Endometrial microvascular endothelial cells (primary cell): ENCODE measurements around the gene PNCK. TPM values are rescaled to one million over a fixed set of nuclear protein-coding genes. Genes with fewer than 3 reads are reported as not detected.
"Not testable (repeated sequence)": the region's sequence is repeated elsewhere in the genome, so short reads cannot be mapped to it uniquely, and the experiment has no call there.

Experiments
- in situ Hi-C: cut with HindIII; loops from 2 replicates; pipeline ENCODE4 v1.10.0; 2017; ENCODE audit warnings: low sequenced_read_pairs, low pct_unique_long_range_greater_than_20kb; ENCODE audit errors: inconsistent ontology term
- total RNA-seq: library from RNA; depleted of rRNA; stranded (reverse); fragments of >200 nt; gene quantifications from one replicate; pipeline ENCODE4 v1.2.3, GENCODE V29; 2015; ENCODE audit errors: inconsistent ontology term

PNCK gene
- total RNA-seq, 1 donor from 2014 or later = not detected

DNA sequence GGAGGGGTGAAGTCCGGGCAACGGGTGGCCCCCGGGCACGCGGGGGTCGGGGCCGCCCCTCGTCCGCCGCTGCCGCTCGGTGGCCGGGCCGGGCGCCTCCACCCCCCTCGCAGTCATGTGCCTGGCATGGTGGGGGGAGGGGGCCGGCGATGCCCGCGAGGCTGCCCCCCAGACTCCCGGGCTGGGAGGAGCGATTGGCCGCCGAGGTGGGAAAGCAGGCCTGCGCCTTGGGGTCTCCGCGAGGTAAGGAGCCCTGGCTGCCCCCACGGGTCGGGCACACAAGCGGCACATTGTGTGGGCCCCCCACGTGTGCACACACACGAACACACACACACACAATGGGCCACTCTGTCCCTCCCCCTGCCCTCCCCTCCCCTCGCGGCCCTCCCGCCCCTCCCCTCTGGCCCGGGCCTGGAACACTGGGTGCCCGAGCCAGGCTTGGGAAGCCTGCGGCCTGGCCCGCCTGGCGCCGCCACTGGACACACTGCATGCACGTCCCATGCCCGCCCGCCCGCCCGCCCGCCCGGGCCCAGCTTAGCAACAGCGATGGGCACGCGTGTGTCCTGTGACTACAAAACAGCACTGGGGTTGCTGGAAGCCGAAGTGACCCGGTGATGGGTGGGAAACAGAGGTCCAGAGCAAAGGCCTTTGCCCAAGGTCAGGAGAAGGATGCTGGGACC, 15.4 kb upstream of the PNCK start:
- in situ Hi-C loops = no loop called here

DNA sequence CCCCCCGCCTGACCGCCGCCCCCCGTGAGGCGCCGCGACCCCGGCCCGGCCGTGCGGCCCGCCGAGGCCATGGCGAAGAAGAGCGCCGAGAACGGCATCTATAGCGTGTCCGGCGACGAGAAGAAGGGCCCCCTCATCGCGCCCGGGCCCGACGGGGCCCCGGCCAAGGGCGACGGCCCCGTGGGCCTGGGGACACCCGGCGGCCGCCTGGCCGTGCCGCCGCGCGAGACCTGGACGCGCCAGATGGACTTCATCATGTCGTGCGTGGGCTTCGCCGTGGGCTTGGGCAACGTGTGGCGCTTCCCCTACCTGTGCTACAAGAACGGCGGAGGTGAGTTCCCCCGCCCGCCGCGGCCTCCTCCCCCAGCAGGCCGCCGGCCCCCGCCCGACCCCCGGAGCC, 14.9 kb upstream of the PNCK start:
- in situ Hi-C loops = no loop called here

DNA sequence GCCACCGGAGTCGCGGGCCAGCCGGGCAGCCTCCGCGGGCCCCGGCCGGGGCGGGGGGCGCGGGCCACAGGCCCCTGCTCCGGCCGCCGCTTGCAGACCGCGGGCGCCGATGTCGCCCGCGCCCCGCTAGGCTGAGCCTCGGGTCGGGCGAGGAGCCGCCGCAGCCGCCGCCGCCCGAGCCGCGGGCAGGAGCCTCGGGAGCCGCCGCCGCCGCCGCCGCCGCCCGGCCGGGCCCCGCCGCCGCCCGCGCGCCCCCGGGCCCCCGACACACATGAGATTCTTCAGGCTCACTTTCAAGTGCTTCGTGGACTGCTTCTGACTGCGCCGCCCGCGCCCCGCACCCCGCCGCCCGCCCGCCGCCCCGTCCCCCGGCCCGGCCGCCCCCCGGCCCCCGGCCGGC, 14.5 kb upstream of the PNCK start:
- in situ Hi-C loops = no loop called here

DNA sequence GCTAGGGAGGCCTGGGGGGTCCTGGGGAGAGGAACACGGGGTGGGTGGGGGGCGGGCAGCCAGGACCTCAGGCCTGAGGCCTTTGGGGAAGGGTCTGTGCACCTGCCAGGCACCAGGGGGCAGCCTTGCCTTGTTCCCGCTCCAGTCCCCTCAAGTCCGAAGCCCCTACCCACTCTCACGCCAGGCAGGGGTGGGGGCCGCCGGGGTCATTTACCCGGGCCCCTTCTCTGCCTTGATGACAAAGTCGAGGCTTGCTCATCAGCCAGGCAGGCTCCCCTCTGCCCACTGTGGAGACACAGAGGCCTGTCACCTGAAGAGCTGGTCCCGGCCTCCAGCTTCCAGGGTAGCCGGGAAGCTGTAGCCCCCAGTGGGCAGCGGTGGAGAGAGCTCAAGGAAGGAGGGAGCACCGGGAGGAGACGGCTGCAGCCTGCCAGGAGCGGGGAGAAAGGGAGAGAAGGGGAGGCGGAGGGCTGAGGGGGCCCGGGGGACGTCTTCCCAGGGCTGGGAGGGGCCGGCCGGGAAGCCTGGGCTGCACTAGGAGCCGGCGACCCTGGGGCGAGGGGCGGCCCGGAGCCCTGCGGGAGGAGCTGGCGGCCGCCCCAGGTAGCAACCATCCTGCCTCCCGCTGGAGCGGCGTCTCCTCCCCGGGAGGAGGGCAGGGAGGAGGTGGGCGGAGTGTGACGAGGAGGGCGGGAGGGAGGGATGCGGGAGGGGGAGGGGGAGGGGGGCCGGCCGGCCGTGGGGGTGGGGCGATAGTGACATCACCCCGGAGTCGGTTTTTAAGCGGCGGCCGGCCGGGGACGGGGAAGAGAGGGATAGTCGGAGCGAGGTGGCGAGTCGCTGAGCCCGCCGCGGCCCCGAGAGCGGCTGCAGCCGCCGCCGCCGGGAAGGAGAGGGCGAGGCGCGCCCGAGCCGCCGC, 13.8 kb upstream of the PNCK start, which contains the start of gene SLC6A8:
TSS of gene SLC6A8 (plus strand) at position 806 of the 919 bp plus-strand sequence. CDS start 649 bp downstream, outside the sequence.
- in situ Hi-C loops = no loop called here

DNA sequence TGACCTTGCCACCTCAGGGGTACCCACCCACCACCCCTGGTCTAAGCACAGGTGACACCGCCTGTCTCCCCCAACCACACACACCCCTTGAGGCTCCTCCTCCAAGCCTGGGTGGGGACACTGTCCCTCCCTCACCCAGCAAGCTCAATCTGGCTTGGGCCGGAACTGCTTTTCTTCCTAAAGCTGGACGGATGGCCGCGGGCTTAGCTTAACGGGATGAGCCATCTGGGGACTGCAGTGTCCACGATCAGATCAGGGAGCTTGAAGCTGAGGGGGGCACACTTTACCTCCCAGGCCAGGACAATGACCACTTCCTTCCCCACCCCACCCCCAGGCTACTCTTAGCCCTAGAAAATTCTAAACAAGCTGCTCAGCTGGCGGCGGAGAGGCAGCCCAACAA, 13.1 kb upstream of the PNCK start:
- in situ Hi-C loops = no loop called here

DNA sequence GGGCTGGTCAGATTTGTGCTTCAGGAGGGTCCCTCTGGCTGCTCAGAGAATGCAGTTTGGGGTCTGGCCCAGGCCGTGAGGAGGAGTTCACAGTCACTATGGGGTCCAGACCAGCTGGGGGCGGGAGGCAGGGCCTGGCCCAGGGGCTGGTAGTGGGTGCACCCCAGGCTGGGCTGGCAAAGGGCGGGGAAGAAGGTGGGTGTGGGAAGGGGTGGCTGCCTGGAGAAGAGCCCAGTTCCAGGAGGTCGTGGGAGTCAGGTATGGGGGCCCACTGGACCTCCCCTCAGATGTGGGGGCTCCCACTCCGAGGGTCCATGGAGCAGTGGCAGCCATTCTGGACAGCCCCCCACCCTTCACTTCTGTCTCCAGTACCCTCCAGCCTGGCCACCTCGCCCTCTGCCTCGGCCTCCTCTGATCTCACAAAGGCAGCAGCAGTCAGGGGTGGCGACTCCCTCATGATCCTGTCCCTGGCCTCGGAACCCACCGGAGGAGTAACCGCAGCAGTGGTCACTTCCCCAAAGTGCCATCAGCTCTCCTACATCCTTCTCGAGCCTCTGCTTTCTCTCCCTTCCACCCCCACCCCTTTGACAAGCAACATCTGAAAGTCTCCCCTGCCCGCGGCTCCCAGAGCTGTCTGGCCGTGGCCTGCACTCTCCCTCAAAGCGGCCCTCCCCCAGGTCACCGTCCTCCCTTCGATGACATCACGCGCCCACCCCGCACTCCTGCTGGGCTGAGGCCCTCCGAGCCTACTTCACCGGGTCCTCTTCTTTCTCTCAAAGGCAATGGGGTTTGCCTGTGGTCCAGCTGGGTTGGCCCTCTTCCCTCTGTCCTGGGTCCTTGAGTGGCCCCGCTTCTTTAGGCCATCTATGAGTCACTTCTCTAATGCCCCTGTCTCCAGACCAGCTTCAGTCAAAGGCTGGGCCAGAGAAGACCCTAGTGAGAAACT, 12.4 kb upstream of the PNCK start:
- in situ Hi-C loops = no loop called here

DNA sequence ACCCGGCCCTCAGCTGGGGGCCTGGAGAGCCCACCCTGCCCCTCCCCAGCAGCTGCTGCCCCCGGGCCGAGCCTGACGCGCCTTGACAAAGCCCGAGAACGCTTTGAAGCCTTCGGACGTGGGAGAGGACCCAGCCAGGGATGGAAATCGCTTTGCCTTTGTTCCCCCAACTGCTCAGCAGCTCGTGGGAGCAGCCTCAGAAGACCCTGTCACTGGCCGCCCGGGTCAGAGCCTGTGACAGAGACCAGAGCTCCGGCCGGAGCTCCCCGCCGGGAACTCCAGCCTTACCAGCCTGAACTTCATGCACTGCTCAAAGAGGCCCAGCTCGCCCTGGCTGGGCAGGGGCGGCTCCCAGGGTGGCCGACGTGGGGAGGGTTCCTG, 11.5 kb upstream of the PNCK start:
- in situ Hi-C loops = no loop called here

DNA sequence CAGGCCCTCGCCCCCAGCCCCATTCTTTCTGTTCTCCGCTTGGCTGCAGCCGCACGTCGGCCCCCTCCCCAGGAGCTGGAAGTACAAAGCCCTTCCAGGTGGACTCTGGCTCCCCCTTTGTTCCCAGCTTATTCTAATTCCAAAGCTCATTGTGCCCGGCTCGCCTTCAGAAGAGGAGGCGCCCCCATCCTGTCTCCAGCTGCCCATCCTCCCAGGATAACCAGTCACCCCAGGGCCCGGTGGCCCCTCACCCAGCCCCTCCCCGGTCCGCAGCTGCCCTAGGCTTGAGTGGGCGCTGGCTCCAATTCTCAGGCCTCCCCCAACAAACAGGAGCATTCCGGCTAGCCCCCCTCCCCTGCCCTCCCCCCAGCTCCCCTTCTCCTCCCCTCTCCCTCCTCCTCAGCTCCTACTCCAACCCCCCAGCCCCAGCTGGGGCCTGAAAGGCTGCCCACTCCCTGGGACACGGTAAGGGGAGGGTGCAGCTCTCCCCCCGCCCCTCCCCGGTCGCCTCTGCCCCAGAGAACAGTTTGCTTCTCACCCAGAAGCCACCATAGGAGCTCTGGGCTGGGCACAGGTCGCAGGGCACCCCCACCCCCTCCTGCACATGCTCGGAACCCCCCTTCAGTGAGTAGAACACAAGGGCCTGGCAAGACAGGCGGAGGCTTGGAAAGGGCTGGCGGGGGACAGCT, 11.0 kb upstream of the PNCK start:
- in situ Hi-C loops = no loop called here

DNA sequence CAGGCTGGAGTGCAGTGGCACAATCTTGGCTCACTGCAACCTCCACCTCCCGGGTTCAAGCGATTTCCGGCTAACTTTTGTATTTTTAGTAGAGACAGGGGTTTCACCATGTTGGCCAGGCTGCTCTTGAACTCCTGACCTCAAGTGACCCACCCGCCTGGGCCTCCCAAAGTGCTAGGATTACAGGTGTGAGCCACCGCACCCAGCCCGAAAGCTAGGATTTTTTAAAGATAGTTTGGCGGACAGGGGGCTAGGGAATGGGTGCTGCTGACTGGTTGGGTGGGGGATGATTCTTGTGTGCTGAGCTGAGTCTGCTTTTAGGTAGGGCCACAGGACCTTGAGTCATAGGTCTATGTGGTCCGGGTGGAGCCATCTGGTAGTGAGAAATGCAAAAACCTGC, 9.9 kb upstream of the PNCK start:
- in situ Hi-C loops = not testable (repeated sequence)

DNA sequence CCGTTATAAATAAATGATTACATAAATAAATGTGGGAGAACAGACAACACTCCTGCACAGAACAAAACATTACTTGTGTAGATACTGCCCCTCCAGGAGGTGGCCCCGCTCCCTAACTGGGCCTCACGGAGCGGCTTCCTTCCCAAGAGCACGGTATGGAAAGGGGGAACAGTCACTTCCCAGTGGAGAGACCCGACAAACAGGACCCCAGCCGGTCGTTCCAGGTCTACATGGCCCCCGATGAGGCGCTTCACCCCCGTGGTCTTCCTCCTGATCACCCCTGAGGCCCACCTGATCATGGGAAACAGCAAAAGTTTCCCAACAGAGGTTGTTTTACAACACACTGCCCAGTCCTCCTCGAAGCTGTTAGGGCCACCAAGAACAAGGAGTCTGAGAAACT, 7.6 kb upstream of the PNCK start:
- in situ Hi-C loops = no loop called here

DNA sequence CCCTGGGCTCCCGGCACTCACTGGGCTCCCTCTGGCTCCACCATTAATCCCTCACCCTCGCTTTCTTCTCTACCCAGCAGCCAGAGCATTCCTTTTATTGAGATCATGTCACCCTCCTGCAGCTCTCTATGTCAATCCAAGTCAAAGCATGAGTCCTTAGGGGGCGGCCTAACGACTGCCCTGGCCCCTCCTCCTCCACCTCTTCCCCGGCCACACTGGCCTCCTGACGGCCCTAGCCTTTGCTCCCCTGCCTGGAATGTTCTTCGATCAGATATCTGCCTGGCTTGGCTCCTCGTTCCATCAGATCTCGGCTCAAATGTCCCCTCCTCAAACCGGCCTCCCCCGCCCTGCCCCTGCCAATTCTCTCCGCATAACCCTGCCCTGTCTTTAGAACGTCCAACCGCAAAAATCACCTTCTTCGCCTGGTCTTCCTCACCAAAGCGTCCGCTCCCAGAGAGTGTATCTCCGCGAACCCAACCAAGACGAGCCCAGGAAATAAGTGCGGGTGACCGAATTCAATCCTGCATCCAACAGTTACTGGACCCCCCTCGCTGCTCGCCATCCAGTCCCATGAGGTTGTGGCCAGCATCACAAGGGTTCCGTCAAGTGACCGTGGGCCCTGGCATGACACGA, 722 bp upstream of the PNCK start:
- in situ Hi-C loops = no loop called here

DNA sequence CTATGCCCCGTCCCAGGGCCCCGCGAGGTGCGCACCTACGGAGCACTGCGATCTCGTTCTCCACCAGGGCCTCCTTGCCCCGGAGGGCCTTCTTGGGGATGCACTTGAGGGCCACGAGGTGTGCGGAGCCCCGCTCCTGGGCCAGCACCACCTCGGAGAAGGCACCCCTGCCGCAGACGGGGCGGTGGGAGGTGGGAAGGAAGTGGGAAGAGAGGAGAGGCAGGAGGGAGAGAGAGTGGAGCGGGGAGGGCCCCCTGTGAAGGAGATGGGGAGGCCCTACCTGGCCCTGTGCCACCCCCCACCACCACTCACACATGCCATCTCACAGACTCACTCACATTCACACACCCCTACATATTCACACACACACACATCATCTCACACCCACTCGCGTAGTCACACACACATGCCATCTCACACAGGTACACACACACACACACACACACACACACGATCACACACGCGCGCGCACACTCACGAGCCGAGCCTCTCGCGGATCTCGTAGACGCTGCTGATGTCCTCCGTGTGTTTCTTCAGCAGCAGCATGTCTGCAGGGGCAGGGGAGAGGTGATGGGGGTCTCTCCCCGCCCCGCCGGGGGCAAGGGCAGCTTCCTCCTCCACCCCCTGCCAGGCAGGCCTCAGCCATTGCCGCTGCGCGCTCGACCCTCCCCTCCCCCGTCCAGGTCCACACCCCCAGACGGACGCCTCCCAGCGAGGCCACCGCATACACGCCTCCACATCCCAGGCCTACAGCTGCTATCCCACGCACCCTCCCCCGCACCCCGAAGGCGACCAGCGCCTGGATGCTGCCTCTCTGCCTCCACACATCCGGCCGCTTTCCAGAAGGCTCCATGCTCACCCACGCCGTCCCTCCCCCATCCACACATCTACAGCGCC, 834 bp downstream of the PNCK start:
- in situ Hi-C loops = no loop called here

DNA sequence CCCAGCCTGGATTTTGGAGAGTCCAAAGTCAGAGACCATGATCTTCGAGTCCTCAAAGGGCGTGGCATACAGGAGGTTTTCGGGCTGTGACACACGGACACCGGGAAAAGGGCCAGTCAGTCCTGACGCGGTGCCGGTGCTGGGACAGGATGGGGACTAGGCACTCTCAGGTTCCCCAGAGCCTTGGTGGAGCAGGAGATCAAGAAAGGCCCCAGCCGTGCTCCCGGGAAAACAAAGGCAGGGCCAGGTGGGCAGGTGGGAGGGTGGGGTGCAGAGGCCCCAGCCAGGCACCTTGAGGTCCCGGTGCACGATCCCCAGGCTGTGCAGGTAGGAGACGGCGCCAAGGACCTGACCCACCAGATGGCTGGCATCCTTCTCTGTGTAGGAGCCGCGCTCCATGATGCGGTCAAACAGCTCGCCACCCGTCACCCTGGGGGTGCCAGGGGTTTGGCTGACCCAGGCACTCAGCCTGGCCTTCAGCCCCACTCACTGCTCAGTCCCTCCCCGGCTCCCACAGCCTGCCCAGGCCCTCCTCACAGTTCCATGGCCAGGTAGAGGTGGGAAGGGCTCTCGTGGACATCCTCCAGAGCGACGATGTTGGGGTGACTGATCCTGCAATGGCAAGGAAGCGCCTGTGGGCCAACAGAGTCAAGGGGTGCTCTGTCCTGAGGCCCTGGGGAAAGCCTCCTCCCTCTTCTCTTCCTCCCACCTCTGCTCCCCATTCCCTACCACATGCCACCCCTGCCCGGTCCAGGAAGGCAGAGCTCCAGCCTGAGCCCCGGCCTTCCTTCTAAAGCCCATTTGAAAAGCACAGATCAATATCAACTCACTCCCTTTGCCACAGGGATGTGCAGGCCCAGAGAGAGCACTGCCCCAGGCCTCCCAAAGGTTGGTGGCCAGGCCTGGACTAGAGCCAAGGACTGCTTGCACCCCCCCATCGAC, 1.8 kb downstream of the PNCK start:
- in situ Hi-C loops = no loop called here

DNA sequence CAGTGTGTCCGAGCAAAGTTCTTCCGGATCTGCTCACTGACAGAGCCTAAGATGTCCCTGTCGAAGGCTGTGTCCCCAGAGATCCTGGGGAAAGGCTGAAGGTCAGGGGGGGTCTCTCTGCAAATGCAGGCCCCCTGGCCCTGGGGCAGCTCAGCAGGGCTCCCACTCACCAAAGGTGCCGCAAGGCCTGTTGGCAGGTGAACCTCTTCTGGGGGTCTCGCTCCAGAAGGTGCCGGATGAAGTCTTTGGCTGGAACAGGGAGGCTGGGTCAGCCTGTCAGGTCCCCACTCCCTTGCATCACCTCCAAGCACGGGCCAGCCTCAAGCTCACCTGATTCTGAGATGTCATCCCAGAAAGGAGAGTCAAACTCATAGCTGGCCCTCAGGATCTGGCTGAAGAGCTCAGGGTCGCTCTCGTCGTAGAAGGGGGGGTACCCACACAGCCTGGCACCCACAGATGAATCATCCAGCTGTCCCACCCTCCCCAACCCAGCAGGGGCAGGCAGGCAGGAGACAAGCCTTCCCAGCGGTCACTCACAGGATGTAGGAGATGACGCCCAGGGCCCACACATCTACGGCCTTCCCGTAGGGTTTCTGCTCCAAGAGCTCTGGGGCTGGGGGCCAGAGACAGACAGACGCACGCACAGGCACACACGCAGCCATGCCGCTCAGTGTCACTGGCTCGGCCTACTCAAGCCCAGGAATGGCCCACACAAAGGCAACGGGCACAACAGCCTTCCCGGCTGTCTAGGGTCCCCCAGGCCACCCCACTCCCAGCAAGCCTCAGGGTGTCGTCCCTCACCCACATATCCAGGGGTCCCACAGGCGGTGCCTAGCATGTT, 2.6 kb downstream of the PNCK start:
- in situ Hi-C loops = no loop called here

DNA sequence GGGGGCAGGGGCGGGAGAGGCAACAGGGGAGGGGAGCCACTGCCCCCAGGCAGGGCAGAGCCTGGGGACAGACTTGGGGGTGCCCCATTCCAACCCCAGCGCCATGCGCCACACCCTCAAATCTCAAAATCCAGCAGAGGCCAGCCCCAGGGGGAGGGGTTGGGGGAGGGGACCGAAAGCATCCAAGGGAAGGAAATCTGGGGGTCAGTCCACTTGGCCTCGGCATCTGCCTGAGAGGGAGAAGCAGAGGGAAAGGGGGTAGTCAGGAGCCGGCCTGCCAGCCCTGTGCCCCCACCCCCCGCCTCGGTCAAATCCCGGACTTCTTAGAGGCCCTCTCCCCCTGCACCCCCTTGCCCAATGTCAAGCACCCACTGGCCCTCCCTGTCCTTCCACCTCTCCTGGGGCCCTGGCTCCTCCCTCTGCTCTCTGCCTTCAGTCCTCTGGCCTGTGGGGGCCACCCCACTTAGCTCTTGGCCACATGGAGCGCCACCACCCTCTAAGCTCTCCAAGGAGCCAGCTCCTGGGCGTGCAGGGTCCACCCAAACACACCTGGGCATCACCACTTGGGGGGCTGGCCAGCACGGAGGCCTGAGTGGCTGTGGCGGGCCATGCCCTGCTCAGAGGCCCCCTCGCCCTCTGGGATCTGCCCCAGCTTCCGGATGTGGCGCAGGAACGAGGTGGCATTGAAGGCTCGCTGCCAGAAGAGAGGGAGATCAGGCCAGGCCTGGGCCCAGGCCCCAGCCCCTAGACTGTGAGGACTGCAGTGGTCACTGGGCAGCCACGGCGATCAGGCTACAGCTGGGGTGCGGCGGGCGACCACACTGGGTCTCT, 3.5 kb downstream of the PNCK start:
- in situ Hi-C loops = no loop called here
